ENCODE data around the gene IL18RAP.

Gene IL18RAP

DNA sequence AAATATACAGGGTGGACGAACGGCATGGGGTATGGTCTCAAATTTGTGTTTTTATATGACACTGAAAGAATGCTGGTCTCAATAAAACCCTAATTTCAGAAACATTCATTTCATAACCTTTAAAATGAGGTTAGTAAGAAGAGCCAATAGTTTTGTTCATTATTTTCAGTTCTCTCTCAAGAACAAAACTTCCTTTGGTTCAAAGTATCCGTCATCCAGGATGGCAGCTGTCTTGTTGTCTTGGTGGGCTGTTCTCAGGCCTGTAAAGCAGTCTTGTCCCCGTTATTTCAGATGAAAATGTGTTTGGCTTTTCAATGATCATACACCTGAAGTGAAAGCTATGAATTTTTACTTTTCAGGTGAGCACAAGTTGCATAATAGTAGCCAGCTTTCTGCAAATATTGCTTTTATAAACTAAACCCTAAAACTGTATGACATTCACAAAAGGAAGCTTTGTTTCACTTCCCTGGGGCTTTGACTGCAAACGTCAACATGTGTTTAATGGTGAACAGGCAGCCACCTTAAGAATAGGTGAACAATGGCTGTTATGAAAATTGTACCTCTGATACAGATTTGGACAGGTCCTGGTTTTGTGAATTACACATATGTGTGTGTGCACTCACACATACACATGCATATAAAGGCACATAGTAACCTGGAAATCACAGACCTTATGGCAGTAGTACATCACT, 2.6 kb downstream of the IL18RAP start:
- DNase-seq, result no peak

GRCh38 chr2:102427249-102427648, 4.3 kb downstream of the IL18RAP start:
- DNase-seq, result no peak

DNA sequence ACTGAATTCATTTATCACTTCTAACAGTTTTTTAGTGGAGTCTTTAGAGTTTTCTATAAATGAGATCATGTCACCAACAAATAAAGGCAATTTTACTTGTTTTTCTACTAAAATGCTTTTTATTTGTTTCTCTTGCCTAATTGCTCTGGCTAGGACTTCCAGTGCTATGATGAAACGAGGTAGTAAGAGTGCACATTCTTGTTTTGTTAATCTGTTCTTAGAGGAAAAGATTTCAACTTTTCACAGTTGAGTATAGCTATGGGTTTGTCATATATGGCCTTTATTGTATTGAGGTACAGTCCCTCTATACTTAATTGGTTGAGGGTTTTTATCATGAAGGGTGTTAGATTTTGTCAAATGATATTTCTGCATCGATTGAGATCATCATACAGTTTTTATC, 5.6 kb downstream of the IL18RAP start:
- no peak for DNase-seq

- DNase-seq, result no peak
These were observed 9.4 kb downstream of the IL18RAP start for GRCh38 chr2:102432386-102432785.

DNA sequence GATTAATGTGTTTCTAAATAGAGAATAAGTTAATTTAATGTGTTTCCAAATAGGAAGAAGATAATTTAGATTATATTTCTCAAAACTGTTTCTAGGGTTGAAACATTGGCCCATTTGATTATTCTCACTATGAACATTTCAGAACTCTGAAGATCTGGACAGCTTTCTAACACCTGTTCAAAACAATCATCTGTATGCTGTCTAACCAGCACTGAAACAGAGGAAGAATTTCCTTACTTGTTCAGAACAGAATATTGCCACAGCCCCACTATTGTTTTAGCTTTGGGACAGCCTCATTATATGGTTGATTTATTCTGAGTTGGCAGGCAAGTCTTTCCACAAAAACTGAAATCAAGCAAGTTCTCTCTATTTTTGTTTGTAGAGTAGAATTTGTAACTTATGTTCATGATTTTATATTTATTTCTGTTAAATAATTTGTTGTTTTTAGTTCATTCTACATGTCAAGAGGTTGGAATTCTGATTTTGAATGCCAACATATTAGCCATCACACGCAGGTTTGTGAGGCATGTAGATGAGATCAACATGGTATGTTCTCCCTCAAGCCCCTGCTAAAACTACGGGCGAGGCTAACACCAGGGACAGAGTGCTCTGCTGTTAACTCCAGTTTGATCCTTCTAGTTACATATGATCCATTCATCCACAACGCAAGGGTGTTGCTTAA, 11.2 kb downstream of the IL18RAP start:
- no peak for DNase-seq

- no peak for DNase-seq
These were observed 11.9 kb downstream of the IL18RAP start for GRCh38 chr2:102434655-102435381.

DNA sequence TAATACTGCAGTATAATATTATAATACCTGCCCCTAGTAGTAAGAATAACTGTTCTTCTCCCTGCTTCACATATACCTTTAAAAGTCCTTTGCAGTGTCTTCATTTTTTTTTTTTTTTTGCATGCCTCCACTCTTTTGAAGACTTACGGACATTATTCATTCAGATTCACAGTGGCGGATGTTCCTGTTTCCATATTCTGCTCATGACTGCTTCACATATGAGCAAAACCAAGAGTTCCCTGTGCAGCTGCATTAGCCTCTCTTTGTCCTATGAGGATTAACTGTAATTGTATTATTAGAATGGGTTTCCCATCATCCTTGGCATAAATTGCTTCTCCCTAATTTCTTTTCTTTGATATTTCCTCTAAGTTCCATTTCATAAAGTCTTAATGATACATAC, 12.8 kb downstream of the IL18RAP start:
- no peak for DNase-seq

DNA sequence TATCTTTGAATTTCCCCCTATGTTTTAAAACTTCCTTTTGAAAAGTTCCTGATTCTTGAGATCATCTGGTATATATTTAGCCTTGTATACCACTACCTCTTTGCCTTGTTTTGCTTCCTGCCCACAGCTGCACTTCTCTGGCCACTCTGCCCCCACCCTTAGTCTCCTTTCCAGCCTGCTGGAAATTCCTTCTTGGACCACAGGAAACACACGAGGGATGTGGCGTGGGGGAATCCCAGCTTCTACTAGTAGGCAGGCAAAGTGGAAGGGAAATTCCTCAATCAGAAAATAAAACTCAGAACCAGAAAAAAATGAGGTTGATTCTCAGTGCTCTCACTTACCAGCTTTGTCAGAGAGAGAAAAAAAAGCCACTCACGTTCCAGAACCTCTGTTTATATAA, 13.4 kb downstream of the IL18RAP start:
- DNase-seq, result no peak

- no peak for DNase-seq
These were observed 14.2 kb downstream of the IL18RAP start for GRCh38 chr2:102437122-102437521.

DNA sequence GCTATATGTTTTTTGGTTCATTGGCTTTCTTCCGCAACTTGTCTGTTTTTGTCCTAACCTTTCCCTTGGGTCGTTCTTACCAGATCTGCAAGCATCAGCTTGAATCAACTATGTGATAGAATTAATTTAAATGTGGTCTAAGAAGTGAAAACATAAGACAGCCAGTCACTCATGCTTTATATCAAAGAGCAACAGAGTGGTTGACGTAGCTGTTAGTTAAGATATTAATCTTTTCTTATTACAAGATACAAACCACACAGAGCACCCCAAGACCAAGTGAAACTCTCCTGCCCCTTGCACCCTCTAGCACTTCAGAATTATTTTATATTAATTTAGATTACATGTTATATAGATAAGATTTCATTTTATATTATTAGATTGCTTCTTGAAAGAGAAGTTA, 15.2 kb downstream of the IL18RAP start:
- no peak for DNase-seq

DNA sequence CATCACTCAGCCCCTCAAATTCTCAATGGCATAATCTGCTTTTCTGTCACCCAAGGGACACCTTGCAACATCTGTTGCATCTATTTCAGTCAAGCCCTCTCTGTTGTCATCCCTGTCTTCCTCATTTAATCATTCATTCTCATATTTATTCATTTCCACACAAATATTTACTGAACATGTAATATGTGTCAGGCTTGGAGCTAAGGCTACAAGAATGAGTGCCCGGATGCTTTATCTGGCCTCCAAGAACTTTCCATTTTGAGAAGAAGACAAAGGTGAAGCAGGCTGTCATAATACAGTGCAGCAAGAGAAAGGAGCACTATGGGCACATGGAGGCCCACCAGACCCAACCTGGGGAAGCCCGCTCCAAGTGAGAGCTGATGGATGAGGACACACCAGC, 15.6 kb downstream of the IL18RAP start:
- no peak for DNase-seq

DNA sequence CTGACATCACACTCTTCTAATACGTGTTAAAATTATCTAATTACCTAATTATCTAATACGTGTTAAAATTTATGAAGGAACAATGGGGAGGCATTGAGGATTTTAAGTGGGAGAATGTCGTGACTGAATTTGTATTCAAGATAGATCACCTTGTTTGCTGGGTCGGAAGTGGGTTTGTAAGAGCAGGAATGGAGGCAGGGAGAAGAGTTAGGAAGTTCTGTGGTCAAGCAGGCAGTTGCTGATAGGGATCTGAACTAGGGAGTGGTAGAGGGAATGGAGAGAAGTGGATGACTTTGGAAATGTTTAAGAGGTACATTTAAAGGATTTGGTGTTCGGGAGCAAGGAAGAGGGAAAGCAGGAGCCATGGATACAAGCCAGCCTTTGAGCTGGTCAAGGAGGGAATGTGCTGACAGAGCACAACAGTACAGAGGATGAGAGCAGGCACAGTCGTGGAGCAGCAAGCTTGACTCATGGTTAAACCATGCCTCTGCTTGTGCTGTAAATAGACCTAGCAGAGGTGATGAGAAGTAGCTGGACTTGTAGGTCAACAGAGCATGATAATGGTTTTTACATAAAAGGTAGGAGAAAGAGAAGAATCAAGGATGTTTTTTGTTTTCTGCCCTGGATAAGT, 16.2 kb downstream of the IL18RAP start:
- DNase-seq, result no peak

GRCh38 chr2:102442967-102443828, 20.2 kb downstream of the IL18RAP start:
- DNase-seq, result no peak

DNA sequence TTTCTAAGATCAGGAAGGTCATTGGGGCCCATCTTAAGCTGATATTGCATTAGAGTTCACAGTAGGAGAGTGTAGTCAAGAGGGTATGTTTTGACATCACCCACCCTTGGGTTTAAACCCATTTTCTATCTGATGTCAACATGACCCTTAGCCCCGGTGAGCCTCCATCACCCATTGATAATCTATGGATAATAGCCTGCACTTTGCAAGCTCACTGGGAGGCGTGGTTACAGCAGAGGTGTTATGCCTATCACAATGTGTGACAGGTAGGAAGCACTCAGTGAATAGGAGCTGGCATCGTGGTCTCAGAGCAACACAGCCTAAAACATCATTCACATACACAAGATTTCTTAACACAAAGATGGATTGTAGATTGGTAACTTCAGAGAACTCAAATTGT, 21.3 kb downstream of the IL18RAP start:
- DNase-seq, result no peak

DNA sequence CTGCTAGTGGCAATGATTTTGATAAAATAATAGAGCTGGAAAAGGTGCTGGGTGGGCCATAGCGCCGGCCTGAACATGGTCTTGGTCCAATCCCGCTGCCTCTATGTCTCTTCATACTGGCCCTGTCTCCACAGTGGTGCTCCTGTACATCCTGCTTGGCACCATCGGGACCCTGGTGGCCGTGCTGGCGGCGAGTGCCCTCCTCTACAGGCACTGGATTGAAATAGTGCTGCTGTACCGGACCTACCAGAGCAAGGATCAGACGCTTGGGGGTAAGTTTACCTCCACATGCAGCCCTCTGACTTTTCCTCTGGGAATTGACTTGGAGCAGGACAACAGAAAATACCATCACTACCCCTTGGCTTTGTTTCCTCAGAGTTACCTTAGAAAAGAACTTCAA, 24.0 kb downstream of the IL18RAP start:
- no peak for DNase-seq

DNA sequence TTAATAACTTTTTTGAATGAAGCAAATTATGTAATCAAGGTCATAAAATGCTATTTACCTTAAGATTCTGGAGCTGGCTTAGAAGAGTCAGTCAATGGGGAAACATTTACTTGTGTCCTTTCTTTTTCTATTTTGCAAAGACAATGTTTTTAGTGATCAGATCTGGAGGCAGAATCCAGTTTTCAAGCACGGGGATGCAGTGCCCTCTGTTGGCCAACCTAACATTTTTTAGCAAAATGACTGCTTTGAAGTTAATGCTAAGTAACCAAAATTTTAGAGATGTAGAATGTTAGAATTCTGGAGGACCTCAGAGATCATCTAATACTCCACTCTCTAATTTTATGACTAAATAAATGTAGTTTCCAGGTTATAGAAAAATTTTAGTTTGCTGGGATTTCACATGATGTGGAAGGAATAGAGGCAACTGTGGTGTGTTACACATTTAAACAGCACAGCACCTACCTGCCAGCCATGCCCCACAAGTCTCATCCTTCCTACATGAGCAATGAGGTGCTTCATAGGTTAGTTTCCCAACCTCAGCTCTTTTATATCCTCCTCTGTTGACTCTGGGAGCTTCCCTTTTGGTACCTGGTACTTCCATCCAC, 26.5 kb downstream of the IL18RAP start:
- DNase-seq, result no peak

DNA sequence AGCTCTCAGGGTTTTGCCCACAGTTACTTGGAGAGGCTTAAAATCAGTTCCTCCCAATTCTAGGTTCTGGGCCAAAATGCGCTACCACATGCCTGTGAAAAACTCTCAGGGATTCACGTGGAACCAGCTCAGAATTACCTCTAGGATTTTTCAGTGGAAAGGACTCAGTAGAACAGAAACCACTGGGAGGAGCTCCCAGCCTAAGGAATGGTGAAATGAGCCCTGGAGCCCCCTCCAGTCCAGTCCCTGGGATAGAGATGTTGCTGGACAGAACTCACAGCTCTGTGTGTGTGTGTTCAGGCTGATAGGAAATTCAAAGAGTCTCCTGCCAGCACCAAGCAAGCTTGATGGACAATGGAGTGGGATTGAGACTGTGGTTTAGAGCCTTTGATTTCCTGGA, 29.0 kb downstream of the IL18RAP start:
- no peak for DNase-seq

GRCh38 chr2:102453501-102453900, 30.5 kb downstream of the IL18RAP start:
- no peak for DNase-seq

DNA sequence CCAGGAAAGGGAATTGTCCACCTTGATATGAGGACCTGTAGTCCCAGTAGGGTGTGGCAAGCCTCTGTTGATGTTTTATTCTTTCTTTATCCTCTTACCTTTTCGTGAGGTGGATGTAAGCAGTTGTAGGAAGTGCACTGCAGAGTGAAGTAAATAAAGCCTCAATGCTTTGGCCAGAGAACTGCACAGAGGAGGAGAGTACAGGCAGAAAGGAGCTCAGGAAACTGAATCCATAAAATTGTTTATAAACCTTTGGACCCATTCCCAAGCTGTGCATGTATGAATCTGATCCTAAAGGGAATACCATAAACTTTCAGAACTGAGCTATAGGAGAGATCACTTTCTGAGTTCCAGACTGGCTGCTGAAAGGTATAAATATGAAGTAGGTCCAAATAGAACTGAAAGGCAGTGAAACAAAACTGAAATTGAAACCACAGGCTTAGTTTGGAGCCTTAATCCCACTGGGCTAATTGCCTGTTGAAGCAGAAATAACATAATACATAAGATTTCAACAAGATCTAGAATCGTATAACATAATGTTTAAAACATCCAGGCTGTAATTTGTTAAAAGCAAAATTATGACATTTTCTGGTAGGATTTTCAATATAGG, 32.2 kb downstream of the IL18RAP start:
- DNase-seq, result no peak

GRCh38 chr2:102460467-102460866, 37.5 kb downstream of the IL18RAP start:
- no peak for DNase-seq

DNA sequence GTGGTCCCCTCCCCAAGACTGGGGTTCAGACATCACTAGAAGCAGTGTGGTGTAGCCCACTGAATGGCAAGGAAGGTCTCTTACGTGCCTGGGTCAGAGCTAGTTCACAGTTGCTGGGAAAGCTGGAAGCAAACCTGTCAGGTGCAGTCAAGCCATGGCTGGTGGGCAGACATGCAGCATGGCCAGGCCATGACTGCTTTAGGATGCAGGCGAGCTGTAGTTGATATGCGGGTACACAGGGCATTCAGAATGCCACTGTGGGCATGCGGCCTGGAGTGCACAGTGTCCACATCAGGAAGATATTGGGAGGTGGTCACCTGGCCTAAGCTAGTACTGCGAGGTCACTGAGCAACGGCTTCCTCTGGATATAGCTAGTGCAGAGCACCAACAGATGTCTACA, 38.2 kb downstream of the IL18RAP start:
- no peak for DNase-seq

GRCh38 chr2:102463160-102463559, 40.2 kb downstream of the IL18RAP start:
- no peak for DNase-seq
